ENCODE results near the gene P2RY13.

P2RY13 gene

GRCh38 chr3:151322511-151322910, 6.8 kb downstream of the P2RY13 start:
- H3K27me3 ChIP-seq (ENCODE audit: control insufficient read depth in 1 of 2, insufficient read depth in 2 of 2, low read length in 2 of 2): no peaks in the 10 kb centered on the region
- H3K9ac ChIP-seq (ENCODE audit: low read depth in 1 of 2, low read length in 2 of 2): no peak overlapping the region
- no peaks in the 10 kb centered on the region for H3K4me1 ChIP-seq (ENCODE audit: control insufficient read depth in 1 of 2, insufficient read depth in 2 of 2, low read length in 2 of 2)
- H3K27ac ChIP-seq (ENCODE audit: low read depth, low read length): no peak overlapping the region
- no peaks in the 10 kb centered on the region for H3K9me3 ChIP-seq (ENCODE audit: control insufficient read depth in 1 of 2, low read length in 2 of 2)
- no peak overlapping the region for H3K4me3 ChIP-seq (ENCODE audit: low read depth in 1 of 2, low read length in 2 of 2)
- H3K36me3 ChIP-seq (ENCODE audit: control insufficient read depth in 1 of 2, insufficient read depth in 2 of 2, low read length in 2 of 2): no peaks in the 10 kb centered on the region

- Histone ChIP-seq H3K4me3 (ENCODE audit: low read depth in 1 of 2, low read length in 2 of 2) (no peak overlapping the region), H3K9ac (ENCODE audit: low read depth in 1 of 2, low read length in 2 of 2) (no peak overlapping the region), H3K27me3 (ENCODE audit: control insufficient read depth in 1 of 2, insufficient read depth in 2 of 2, low read length in 2 of 2) (no peaks in the 10 kb centered on the region), H3K36me3 (ENCODE audit: control insufficient read depth in 1 of 2, insufficient read depth in 2 of 2, low read length in 2 of 2) (no peaks in the 10 kb centered on the region), H3K9me3 (ENCODE audit: control insufficient read depth in 1 of 2, low read length in 2 of 2) (no peaks in the 10 kb centered on the region), H3K27ac (ENCODE audit: low read depth, low read length) (no peak overlapping the region), H3K4me1 (ENCODE audit: control insufficient read depth in 1 of 2, insufficient read depth in 2 of 2, low read length in 2 of 2) (no peaks in the 10 kb centered on the region)
Measured at GRCh38 chr3:151321526-151321925, 7.8 kb downstream of the P2RY13 start.

- no peak overlapping the region for H3K4me3 ChIP-seq (ENCODE audit: low read depth in 1 of 2, low read length in 2 of 2)
- H3K36me3 ChIP-seq (ENCODE audit: control insufficient read depth in 1 of 2, insufficient read depth in 2 of 2, low read length in 2 of 2): no peaks in the 10 kb centered on the region
- H3K9me3 ChIP-seq (ENCODE audit: control insufficient read depth in 1 of 2, low read length in 2 of 2): no peaks in the 10 kb centered on the region
- H3K4me1 ChIP-seq (ENCODE audit: control insufficient read depth in 1 of 2, insufficient read depth in 2 of 2, low read length in 2 of 2): no peaks in the 10 kb centered on the region
- no peaks in the 10 kb centered on the region for H3K27me3 ChIP-seq (ENCODE audit: control insufficient read depth in 1 of 2, insufficient read depth in 2 of 2, low read length in 2 of 2)
- no peak overlapping the region for H3K9ac ChIP-seq (ENCODE audit: low read depth in 1 of 2, low read length in 2 of 2)
- H3K27ac ChIP-seq (ENCODE audit: low read depth, low read length): no peak overlapping the region
Measured at GRCh38 chr3:151320131-151320530, 9.2 kb downstream of the P2RY13 start.

- no peaks in the 10 kb centered on the region for H3K4me1 ChIP-seq (ENCODE audit: control insufficient read depth in 1 of 2, insufficient read depth in 2 of 2, low read length in 2 of 2)
- H3K9me3 ChIP-seq (ENCODE audit: control insufficient read depth in 1 of 2, low read length in 2 of 2): no peaks in the 10 kb centered on the region
- no peak overlapping the region for H3K9ac ChIP-seq (ENCODE audit: low read depth in 1 of 2, low read length in 2 of 2)
- H3K27me3 ChIP-seq (ENCODE audit: control insufficient read depth in 1 of 2, insufficient read depth in 2 of 2, low read length in 2 of 2): no peaks in the 10 kb centered on the region
- no peak overlapping the region for H3K27ac ChIP-seq (ENCODE audit: low read depth, low read length)
- H3K4me3 ChIP-seq (ENCODE audit: low read depth in 1 of 2, low read length in 2 of 2): no peak overlapping the region
- H3K36me3 ChIP-seq (ENCODE audit: control insufficient read depth in 1 of 2, insufficient read depth in 2 of 2, low read length in 2 of 2): no peaks in the 10 kb centered on the region
Measured at GRCh38 chr3:151319628-151320027, 9.7 kb downstream of the P2RY13 start.

GRCh38 chr3:151318991-151319390, 10.4 kb downstream of the P2RY13 start:
- Histone ChIP-seq H3K9ac (ENCODE audit: low read depth in 1 of 2, low read length in 2 of 2) (no peak overlapping the region), H3K4me3 (ENCODE audit: low read depth in 1 of 2, low read length in 2 of 2) (no peak overlapping the region), H3K27ac (ENCODE audit: low read depth, low read length) (no peak overlapping the region), H3K4me1 (ENCODE audit: control insufficient read depth in 1 of 2, insufficient read depth in 2 of 2, low read length in 2 of 2) (no peaks in the 10 kb centered on the region), H3K9me3 (ENCODE audit: control insufficient read depth in 1 of 2, low read length in 2 of 2) (no peaks in the 10 kb centered on the region), H3K27me3 (ENCODE audit: control insufficient read depth in 1 of 2, insufficient read depth in 2 of 2, low read length in 2 of 2) (no peaks in the 10 kb centered on the region), H3K36me3 (ENCODE audit: control insufficient read depth in 1 of 2, insufficient read depth in 2 of 2, low read length in 2 of 2) (no peaks in the 10 kb centered on the region)

- H3K27me3 ChIP-seq (ENCODE audit: control insufficient read depth in 1 of 2, insufficient read depth in 2 of 2, low read length in 2 of 2): no peaks in the 10 kb centered on the region
- H3K36me3 ChIP-seq (ENCODE audit: control insufficient read depth in 1 of 2, insufficient read depth in 2 of 2, low read length in 2 of 2): no peaks in the 10 kb centered on the region
- no peak overlapping the region for H3K27ac ChIP-seq (ENCODE audit: low read depth, low read length)
- H3K9ac ChIP-seq (ENCODE audit: low read depth in 1 of 2, low read length in 2 of 2): no peak overlapping the region
- no peaks in the 10 kb centered on the region for H3K4me1 ChIP-seq (ENCODE audit: control insufficient read depth in 1 of 2, insufficient read depth in 2 of 2, low read length in 2 of 2)
- no peak overlapping the region for H3K4me3 ChIP-seq (ENCODE audit: low read depth in 1 of 2, low read length in 2 of 2)
- no peaks in the 10 kb centered on the region for H3K9me3 ChIP-seq (ENCODE audit: control insufficient read depth in 1 of 2, low read length in 2 of 2)
Measured at GRCh38 chr3:151318313-151318712, 11.0 kb downstream of the P2RY13 start.

GRCh38 chr3:151316267-151316991, 12.9 kb downstream of the P2RY13 start, which contains the start of gene GPR87:
GPR87 (minus strand) TSS chr3:151316820; CDS start chr3:151300100, 16,720 bp downstream.
- Histone ChIP-seq H3K4me3 (ENCODE audit: low read depth in 1 of 2, low read length in 2 of 2) (no peak within 1 kb of the TSS), H3K4me1 (ENCODE audit: control insufficient read depth in 1 of 2, insufficient read depth in 2 of 2, low read length in 2 of 2) (no peaks in the 10 kb centered on the region), H3K9ac (ENCODE audit: low read depth in 1 of 2, low read length in 2 of 2) (no peak within 1 kb of the TSS), H3K36me3 (ENCODE audit: control insufficient read depth in 1 of 2, insufficient read depth in 2 of 2, low read length in 2 of 2) (no peaks in the 10 kb centered on the region), H3K27me3 (ENCODE audit: control insufficient read depth in 1 of 2, insufficient read depth in 2 of 2, low read length in 2 of 2) (no peaks in the 10 kb centered on the region), H3K27ac (ENCODE audit: low read depth, low read length) (no peak within 1 kb of the TSS), H3K9me3 (ENCODE audit: control insufficient read depth in 1 of 2, low read length in 2 of 2) (no peaks in the 10 kb centered on the region)

- no peaks in the 10 kb centered on the region for H3K27me3 ChIP-seq (ENCODE audit: control insufficient read depth in 1 of 2, insufficient read depth in 2 of 2, low read length in 2 of 2)
Measured at GRCh38 chr3:151315846-151316245, 13.5 kb downstream of the P2RY13 start.

GRCh38 chr3:151315136-151315535, 14.2 kb downstream of the P2RY13 start:
- Histone ChIP-seq H3K4me1 (ENCODE audit: control insufficient read depth in 1 of 2, insufficient read depth in 2 of 2, low read length in 2 of 2) (no peaks in the 10 kb centered on the region), H3K9me3 (ENCODE audit: control insufficient read depth in 1 of 2, low read length in 2 of 2) (no peaks in the 10 kb centered on the region), H3K27ac (ENCODE audit: low read depth, low read length) (no peak overlapping the region), H3K36me3 (ENCODE audit: control insufficient read depth in 1 of 2, insufficient read depth in 2 of 2, low read length in 2 of 2) (no peaks in the 10 kb centered on the region), H3K27me3 (ENCODE audit: control insufficient read depth in 1 of 2, insufficient read depth in 2 of 2, low read length in 2 of 2) (no peaks in the 10 kb centered on the region), H3K9ac (ENCODE audit: low read depth in 1 of 2, low read length in 2 of 2) (no peak overlapping the region), H3K4me3 (ENCODE audit: low read depth in 1 of 2, low read length in 2 of 2) (no peak overlapping the region)

More at GRCh38 chr3:151315846-151316245, 13.5 kb downstream of the P2RY13 start:
- Histone ChIP-seq H3K4me1 (ENCODE audit: control insufficient read depth in 1 of 2, insufficient read depth in 2 of 2, low read length in 2 of 2) (no peaks in the 10 kb centered on the region), H3K9me3 (ENCODE audit: control insufficient read depth in 1 of 2, low read length in 2 of 2) (no peaks in the 10 kb centered on the region), H3K9ac (ENCODE audit: low read depth in 1 of 2, low read length in 2 of 2) (no peak overlapping the region), H3K36me3 (ENCODE audit: control insufficient read depth in 1 of 2, insufficient read depth in 2 of 2, low read length in 2 of 2) (no peaks in the 10 kb centered on the region), H3K4me3 (ENCODE audit: low read depth in 1 of 2, low read length in 2 of 2) (no peak overlapping the region), H3K27ac (ENCODE audit: low read depth, low read length) (no peak overlapping the region)

GRCh38 chr3:151314593-151314992, 14.8 kb downstream of the P2RY13 start:
- Histone ChIP-seq H3K4me3 (ENCODE audit: low read depth in 1 of 2, low read length in 2 of 2) (no peak overlapping the region), H3K9me3 (ENCODE audit: control insufficient read depth in 1 of 2, low read length in 2 of 2) (no peaks in the 10 kb centered on the region), H3K27ac (ENCODE audit: low read depth, low read length) (no peak overlapping the region), H3K36me3 (ENCODE audit: control insufficient read depth in 1 of 2, insufficient read depth in 2 of 2, low read length in 2 of 2) (no peaks in the 10 kb centered on the region), H3K27me3 (ENCODE audit: control insufficient read depth in 1 of 2, insufficient read depth in 2 of 2, low read length in 2 of 2) (no peaks in the 10 kb centered on the region), H3K9ac (ENCODE audit: low read depth in 1 of 2, low read length in 2 of 2) (no peak overlapping the region), H3K4me1 (ENCODE audit: control insufficient read depth in 1 of 2, insufficient read depth in 2 of 2, low read length in 2 of 2) (no peaks in the 10 kb centered on the region)

All from duodenal mucosa (tissue), 2 donors.